GM06990 (cell line): ENCODE measurements around the gene ERICH6.
"Not testable (repeated sequence)": the region's sequence is repeated elsewhere in the genome, so short reads cannot be mapped to it uniquely, and the experiment has no call there.

Experiments
- DNase-seq: peaks from one replicate; pipeline ENCODE4 v3.0.0-alpha.2; 2011; ENCODE audit not compliant: insufficient read length; ENCODE audit errors: extremely low read depth
- H3K27me3 ChIP-seq: replicated peaks from 2 replicates; pipeline ENCODE4 v1.6.0; 2011; ENCODE audit warnings: low read length; ENCODE audit not compliant: control insufficient read depth, insufficient read depth
- H3K36me3 ChIP-seq: 2 replicates; pipeline ENCODE4 v1.5.1; 2011; ENCODE audit warnings: low read length; ENCODE audit not compliant: control insufficient read depth, insufficient read depth
- H3K4me3 ChIP-seq: replicated peaks from 2 replicates; pipeline ENCODE4 v1.5.1; 2011; ENCODE audit warnings: low read depth, mild to moderate bottlenecking, control low read depth, low read length
- TF ChIP-seq, protein P1 (sequence below): IDR thresholded peaks from 2 replicates; pipeline ENCODE4 v1.5.1; 2011; ENCODE audit warnings: low read length, control low read depth, mild to moderate bottlenecking, inconsistent platforms; ENCODE audit not compliant: insufficient read depth, poor library complexity, severe bottlenecking

Gene ERICH6

DNA sequence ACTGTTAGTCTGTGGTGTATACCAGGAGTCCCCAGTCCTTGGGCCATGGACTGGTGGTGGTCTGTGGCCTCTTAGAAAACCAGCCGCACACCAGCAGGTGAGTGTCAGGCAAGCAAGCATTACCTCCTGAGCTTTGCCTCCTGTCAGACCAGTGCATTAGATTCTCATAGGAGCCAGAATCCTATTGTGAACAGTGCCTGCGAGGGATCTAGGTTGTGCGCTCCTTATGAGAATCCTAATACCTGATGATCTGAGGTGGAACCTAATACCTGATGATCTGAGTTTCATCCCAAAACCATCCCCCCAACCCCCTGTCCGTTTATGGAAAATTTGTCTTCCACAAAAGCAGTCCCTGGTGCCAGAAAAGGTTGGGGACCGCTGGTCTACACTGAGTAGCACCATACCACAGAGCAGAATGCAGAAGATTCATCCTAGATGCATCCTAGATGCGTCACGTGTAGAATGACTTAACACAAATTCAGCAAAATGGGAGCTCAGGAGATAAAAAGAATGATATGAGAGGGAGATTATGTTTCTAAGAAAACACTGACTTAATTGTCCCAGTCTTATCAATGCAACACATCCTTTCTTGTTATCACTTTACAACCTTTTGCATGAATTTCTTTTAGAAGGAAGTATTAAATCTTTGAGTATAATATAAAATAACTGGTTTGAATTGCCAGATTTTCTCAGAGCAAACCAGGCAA is 72.1 kb downstream of the ERICH6 start:
- Histone ChIP-seq H3K27me3 (no peaks in the 10 kb centered on the region), H3K4me3 (no peak overlapping the region), H3K36me3 (peaks cover 3% of the 10 kb centered on the region)
- no peak for DNase-seq
- TF ChIP-seq, protein P1, sequence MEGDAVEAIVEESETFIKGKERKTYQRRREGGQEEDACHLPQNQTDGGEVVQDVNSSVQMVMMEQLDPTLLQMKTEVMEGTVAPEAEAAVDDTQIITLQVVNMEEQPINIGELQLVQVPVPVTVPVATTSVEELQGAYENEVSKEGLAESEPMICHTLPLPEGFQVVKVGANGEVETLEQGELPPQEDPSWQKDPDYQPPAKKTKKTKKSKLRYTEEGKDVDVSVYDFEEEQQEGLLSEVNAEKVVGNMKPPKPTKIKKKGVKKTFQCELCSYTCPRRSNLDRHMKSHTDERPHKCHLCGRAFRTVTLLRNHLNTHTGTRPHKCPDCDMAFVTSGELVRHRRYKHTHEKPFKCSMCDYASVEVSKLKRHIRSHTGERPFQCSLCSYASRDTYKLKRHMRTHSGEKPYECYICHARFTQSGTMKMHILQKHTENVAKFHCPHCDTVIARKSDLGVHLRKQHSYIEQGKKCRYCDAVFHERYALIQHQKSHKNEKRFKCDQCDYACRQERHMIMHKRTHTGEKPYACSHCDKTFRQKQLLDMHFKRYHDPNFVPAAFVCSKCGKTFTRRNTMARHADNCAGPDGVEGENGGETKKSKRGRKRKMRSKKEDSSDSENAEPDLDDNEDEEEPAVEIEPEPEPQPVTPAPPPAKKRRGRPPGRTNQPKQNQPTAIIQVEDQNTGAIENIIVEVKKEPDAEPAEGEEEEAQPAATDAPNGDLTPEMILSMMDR = no peak

DNA sequence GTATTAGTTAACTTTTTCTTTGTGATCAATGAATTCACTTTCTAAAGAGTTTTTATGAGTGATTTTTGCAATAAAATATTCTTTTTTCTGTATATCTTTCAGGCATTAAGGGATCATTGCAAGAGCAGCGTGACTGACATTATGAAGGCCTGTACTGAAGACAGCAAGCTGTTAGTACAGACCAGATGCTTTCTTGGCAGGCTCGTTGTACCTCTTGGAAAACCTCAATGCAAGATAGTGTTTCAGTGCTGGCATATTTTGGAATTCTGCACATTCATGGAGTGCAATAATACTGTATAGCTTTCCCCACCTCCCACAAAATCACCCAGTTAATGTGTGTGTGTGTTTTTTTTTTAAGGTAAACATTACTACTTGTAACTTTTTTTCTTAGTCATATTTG is 76.2 kb downstream of the ERICH6 start:
- peaks cover 5% of the 10 kb centered on the region for H3K36me3 ChIP-seq
- H3K4me3 ChIP-seq = no peak overlapping the region
- H3K27me3 ChIP-seq = no peaks in the 10 kb centered on the region
- no peak for DNase-seq
- TF ChIP-seq, protein P1 = no peak

DNA sequence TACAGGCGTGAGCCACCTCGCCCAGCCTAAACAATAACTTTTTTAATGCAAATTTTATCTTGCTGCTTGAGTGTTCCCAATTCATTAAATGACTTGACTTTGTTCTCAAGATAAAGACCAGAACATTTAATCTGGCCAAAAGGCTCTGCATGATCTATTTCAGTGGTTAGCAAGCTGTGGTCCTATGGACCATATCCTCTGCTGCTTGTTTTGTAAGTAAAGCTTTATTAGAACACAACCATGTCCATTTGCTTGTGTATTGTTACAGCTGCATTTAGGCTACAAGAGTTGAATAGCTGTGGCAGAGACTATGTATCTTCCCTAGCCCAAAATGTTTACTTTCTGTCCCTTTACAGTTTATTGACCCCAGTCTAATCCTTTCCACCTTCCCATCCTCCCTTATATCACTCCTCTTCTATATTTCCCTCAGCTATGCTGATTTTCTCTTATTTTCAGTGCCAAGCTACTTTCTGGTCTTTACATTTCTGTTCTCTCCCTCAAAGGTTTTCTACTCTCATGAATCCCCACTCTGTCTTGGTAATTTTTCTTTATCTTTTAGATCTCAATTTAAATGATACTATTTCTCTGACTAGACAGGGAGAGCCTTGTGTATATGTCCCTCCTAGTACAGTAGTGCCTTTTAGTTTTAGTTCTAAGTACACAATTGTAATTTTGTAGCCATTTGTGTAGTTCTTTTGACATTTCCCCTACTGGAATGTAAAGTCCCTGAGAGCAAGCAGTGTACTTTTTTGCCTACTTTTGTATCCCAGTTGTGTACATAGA is 77.4 kb downstream of the ERICH6 start:
- H3K27me3 ChIP-seq = no peaks in the 10 kb centered on the region
- H3K36me3 ChIP-seq = peaks cover 5% of the 10 kb centered on the region
- no peak for DNase-seq

DNA sequence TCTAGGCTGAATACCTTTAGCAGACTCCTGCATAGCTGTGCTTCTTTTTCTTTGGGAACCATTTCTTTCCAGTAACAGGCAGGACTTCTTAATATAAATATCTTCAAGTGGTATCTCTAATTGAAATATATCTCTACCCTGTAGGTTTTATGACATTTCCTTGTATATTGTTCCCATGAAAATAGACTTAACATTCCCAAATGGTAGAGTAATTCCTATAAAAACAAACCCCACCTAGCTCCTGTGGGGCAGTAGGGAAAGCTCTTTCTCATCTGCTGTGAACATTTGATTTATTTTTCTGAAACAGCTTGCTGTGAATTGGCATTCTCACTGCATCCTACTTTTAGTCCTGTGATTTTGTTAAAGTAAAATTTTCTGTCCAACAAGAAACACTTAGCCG is 79.8 kb downstream of the ERICH6 start:
- Histone ChIP-seq H3K36me3 (peaks cover 5% of the 10 kb centered on the region), H3K4me3 (no peak overlapping the region), H3K27me3 (no peaks in the 10 kb centered on the region)
- TF ChIP-seq, protein P1 = no peak
- no peak for DNase-seq

More for the DNA sequence above, 77.4 kb downstream of the ERICH6 start:
- H3K4me3 ChIP-seq = no peak overlapping the region
- TF ChIP-seq, protein P1 = no peak

DNA sequence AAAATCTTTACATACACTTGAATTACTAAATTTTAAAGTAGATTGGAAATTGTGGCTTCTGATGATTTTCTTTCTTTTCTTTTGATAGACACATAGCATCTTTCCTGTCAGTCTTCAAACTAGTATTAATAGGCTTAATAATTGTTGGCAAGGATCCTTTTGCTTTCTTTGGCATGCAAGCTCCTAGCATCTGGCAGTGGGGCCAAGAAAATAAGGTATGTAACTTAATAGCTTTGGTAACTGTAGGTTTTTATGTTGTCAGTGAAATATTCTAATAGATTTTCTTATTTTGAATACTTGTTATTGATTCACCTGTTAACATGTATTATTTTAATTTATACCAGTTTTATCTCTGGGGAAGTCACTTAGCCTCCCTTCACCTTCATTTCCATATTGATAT is 80.8 kb downstream of the ERICH6 start:
- not testable (repeated sequence) for H3K4me3 ChIP-seq, H3K36me3 ChIP-seq, DNase-seq, H3K27me3 ChIP-seq

DNA sequence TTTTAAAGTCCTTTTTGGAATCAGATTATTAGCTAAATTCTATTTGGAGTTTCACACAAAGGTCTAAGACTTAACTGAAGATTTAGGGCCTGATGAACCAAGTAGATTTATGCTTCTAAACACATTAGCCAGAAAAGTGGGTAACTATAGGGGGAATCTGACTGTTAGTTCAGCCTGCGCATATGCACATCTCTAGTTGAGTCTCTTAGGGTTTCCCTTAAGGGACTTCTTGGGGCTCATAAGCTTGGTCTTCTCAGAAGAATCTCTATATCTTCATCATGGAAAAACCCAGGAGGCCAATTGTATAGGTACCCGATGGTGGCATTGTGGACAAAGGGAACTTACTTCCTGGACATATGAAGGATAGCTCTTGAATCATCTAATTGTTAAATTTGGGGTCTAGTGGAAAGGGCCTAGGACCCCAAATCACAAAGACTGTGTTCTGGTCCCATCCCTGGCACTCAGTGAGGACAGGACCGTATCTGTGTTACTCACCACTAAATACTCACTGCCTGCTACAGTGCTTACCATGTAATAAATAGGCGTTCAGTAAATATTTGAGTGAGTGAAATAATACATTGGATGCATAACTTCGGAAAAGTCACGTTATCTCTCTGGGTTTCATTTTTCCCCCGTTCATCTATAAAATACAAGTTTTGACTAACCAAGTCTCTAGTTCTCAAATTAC is 83.6 kb downstream of the ERICH6 start:
- Histone ChIP-seq H3K27me3 (no peaks in the 10 kb centered on the region), H3K36me3 (no peaks in the 10 kb centered on the region; the same call in 1 of the 2 replicates), H3K4me3 (no peak overlapping the region)
- TF ChIP-seq, protein P1 = no peak
- DNase-seq = no peak
